Hindlimb muscle (tissue), 1 donor: ENCODE results near the gene ZNF143. TPM values are rescaled to one million over a fixed set of nuclear protein-coding genes. Genes with fewer than 3 reads are reported as not detected.
"Not testable (repeated sequence)": the region's sequence is repeated elsewhere in the genome, so short reads cannot be mapped to it uniquely, and the experiment has no call there.

Source experiments
- DNase-seq: peaks from one replicate; pipeline ENCODE4 v3.0.0-alpha.2; 2013
- polyA plus RNA-seq: library from polyadenylated mRNA; unstranded; fragments of 120-200 nt; gene quantifications from one replicate; pipeline ENCODE4 v1.2.1, GENCODE V29; 2013; ENCODE audit not compliant: insufficient read length

Gene ZNF143
- 13.7 TPM for polyA plus RNA-seq

GRCh38 chr11:9460322-9461062 is at the start of gene ZNF143:
Gene ZNF143, plus strand, starts transcription at chr11:9461012. Its CDS starts 10,297 bp downstream, at chr11:9471309.
- peak; percentile 99 for DNase-seq

- DNase-seq, result peak; percentile 1
These were observed 32.1 kb upstream of the ZNF143 start for GRCh38 chr11:9428706-9429105.

GRCh38 chr11:9438611-9439010 is 22.2 kb upstream of the ZNF143 start:
- DNase-seq, result no peak

GRCh38 chr11:9446230-9446629 is 14.6 kb upstream of the ZNF143 start:
- no peak for DNase-seq

- no peak for DNase-seq
These were observed 12.0 kb upstream of the ZNF143 start for GRCh38 chr11:9448576-9449352.

GRCh38 chr11:9452023-9452422 is 8.8 kb upstream of the ZNF143 start:
- DNase-seq, result not testable (repeated sequence)

- DNase-seq, result no peak
These were observed 5.1 kb upstream of the ZNF143 start for GRCh38 chr11:9455722-9456121.

GRCh38 chr11:9459667-9460321 is 1.0 kb upstream of the ZNF143 start:
- DNase-seq, result peak; percentile 59

- peak; percentile 91 for DNase-seq
These were observed 399 bp downstream of the ZNF143 start for GRCh38 chr11:9461063-9461759.

- DNase-seq, result peak; percentile 39
These were observed 935 bp downstream of the ZNF143 start for GRCh38 chr11:9461760-9462134.

- DNase-seq, result no peak
These were observed 1.5 kb downstream of the ZNF143 start for GRCh38 chr11:9462172-9462799.

GRCh38 chr11:9462806-9463537 is 2.2 kb downstream of the ZNF143 start:
- no peak for DNase-seq

- no peak for DNase-seq
These were observed 10.0 kb downstream of the ZNF143 start for GRCh38 chr11:9470765-9471164.

- no peak for DNase-seq
These were observed 12.6 kb downstream of the ZNF143 start for GRCh38 chr11:9473408-9473807.

- no peak for DNase-seq
These were observed 19.1 kb downstream of the ZNF143 start for GRCh38 chr11:9479899-9480298.

- no peak for DNase-seq
These were observed 28.4 kb downstream of the ZNF143 start for GRCh38 chr11:9489080-9489765.

GRCh38 chr11:9490376-9490775 is 29.6 kb downstream of the ZNF143 start:
- DNase-seq, result no peak

GRCh38 chr11:9493492-9493891 is 32.7 kb downstream of the ZNF143 start:
- DNase-seq, result no peak

- DNase-seq, result no peak
These were observed 33.5 kb downstream of the ZNF143 start for GRCh38 chr11:9494316-9494715.

- DNase-seq, result no peak
These were observed 35.1 kb downstream of the ZNF143 start for GRCh38 chr11:9495803-9496514.
